BE2C (cell line): ENCODE data around the gene TBKBP1.

ENCODE experiments used
- DNase-seq: peaks from one replicate; pipeline ENCODE4 v3.0.0-alpha.2; 2020
- H3K27me3 ChIP-seq: fragments of 250-450 bp; sonication (Bioruptor Pico); 2 replicates; pipeline ENCODE4 v1.5.1; 2020; ENCODE audit warnings: mild to moderate bottlenecking
- H3K36me3 ChIP-seq: fragments of 250-450 bp; sonication (Bioruptor Pico); 2 replicates; pipeline ENCODE4 v1.5.1; 2020; ENCODE audit warnings: mild to moderate bottlenecking
- H3K4me1 ChIP-seq: fragments of 250-450 bp; sonication (Bioruptor Pico); 2 replicates; pipeline ENCODE4 v1.5.1; 2020
- H3K4me3 ChIP-seq: 2 replicates; pipeline ENCODE4 v1.5.1; 2011; ENCODE audit warnings: low read depth, low read length
- H3K9me3 ChIP-seq: fragments of 250-450 bp; sonication (Bioruptor Pico); 2 replicates; pipeline ENCODE4 v1.5.1; 2020
- TF ChIP-seq, protein P1 (sequence below): IDR thresholded peaks from 2 replicates; pipeline ENCODE4 v1.5.1; 2012; ENCODE audit warnings: mild to moderate bottlenecking, low read depth, low read length

Gene TBKBP1

DNA sequence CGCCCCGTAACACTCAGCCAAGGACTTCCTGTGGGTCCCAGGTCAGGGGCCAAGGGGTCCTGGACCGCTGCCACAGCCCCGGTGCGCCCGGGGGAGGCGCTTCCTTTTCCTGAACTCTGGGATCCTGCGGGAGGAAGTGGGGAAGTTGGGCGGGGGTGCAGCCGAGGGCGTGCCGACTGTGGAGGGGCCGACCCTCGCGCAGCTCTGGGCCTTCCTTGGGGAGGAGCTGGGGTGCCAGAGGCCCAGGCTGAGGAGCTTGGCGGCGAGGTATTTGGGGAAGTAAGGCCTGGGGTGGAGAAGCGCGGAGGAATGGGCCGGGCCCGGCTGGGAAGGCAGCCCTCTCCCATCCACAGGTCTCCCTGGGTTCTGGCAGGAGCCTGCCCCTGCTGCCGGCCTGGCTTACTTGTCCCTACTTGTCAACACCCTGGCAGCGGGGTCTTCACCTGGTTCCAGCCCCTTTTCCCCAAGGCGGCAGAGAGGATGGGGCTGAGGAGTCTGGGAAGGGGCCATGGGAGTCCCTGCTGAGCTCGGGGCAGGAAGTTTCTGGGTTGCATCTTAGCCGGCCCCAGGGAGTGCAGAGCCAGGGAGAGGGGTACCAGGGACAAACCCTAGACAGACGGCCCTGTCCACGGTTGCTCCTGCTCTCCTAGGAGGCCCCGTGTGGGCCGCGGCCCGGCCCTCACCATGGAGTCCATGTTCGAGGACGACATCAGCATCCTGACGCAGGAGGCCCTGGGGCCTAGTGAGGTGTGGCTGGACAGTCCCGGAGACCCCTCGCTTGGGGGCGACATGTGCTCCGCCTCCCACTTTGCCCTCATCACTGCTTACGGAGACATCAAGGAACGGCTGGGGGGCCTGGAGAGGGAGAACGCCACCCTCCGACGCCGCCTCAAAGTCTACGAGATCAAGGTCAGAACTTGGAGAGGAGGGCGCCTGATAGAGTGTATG, 1.7 kb downstream of the TBKBP1 start:
- Histone ChIP-seq H3K4me3 (peak overlapping the region; percentile 68), H3K4me1 (peaks cover 9% of the 10 kb centered on the region), H3K27me3 (no peaks in the 10 kb centered on the region), H3K36me3 (peaks cover 9% of the 10 kb centered on the region), H3K9me3 (no peaks in the 10 kb centered on the region)
- TF ChIP-seq, protein P1, sequence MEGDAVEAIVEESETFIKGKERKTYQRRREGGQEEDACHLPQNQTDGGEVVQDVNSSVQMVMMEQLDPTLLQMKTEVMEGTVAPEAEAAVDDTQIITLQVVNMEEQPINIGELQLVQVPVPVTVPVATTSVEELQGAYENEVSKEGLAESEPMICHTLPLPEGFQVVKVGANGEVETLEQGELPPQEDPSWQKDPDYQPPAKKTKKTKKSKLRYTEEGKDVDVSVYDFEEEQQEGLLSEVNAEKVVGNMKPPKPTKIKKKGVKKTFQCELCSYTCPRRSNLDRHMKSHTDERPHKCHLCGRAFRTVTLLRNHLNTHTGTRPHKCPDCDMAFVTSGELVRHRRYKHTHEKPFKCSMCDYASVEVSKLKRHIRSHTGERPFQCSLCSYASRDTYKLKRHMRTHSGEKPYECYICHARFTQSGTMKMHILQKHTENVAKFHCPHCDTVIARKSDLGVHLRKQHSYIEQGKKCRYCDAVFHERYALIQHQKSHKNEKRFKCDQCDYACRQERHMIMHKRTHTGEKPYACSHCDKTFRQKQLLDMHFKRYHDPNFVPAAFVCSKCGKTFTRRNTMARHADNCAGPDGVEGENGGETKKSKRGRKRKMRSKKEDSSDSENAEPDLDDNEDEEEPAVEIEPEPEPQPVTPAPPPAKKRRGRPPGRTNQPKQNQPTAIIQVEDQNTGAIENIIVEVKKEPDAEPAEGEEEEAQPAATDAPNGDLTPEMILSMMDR: no peak
- no peak for DNase-seq

DNA sequence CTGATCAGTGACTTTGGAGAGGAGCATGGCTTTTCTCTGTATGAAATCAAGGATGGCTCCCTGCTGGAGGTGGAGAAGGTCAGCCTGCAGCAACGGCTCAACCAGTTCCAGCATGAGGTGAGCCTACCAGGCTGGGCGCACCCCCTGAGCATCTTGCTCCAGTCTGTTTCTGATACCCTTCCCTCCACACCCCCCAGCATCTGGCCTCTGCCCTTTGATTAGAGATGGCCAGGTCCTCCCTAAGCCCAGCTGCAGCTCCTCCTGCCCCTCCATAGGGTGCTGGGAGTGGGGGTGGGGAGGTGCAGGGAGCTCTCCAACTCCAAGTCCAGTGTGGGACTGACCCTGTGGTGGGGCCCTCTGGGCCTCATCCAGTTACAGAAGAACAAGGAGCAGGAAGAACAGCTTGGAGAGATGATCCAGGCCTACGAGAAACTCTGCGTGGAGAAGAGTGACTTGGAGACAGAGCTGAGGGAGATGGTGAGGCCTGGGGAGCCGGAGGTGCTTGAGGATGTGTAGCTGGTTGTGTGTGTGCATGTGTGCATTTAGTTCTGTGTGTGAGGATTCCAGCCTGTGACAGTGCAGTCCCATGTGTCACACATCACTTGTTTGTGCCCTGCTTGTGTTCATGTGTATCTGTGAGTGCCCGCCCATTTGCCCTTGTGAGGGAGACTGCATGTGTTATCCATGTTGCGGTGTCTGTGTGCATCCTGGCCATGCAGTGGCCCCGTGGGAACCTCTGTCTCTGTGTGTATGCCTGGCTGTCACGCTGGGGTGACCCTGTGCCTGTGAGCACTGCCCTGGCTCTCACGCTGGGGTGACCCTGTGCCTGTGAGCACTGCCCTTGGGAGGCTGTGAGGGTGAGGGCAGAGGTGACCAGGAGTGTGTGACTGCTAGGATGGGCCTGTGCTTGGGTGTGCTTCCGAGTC, 3.0 kb downstream of the TBKBP1 start:
- Histone ChIP-seq H3K4me1 (peaks cover 18% of the 10 kb centered on the region), H3K27me3 (no peaks in the 10 kb centered on the region), H3K36me3 (peaks cover 9% of the 10 kb centered on the region), H3K9me3 (no peaks in the 10 kb centered on the region), H3K4me3 (no peak overlapping the region)
- TF ChIP-seq, protein P1: no peak
- no peak for DNase-seq

DNA sequence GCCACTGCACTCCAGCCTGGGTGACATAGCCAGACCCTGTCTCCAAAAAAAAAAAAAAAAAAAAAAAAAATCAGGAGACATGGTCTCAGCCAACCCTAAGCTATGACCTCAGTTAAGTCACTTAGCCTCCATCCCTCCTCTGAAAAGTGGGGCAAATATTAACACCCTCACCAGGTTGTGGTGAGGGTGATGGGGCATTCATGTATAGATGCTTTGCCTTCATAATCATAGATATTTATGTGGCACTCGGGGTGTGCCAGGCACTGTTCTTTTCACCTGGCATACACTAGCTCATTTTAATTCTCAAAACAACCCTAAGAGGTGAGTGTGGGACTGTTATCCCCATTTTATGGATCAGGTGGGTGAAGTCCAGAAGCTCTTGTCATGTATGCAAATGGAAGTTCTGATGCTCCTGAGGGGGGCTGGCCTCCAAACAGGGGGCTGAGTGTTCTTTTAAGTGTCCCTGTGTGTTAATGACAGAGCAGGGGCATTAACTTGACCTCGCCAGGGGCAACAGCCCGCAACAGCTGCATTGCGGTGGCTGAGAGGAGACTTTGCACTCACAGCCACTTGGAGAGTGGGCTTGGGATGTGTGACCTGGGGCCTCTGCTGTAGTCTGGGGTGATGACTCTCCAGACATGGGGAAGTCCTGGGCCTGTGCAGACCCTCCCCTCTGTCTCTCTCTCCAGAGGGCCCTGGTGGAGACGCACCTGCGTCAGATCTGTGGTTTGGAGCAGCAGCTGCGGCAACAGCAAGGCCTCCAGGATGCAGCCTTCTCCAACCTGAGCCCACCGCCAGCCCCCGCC, 4.1 kb downstream of the TBKBP1 start:
- Histone ChIP-seq H3K27me3 (no peaks in the 10 kb centered on the region), H3K9me3 (no peaks in the 10 kb centered on the region), H3K36me3 (peaks cover 9% of the 10 kb centered on the region), H3K4me3 (no peak overlapping the region), H3K4me1 (peaks cover 22% of the 10 kb centered on the region)
- no peak for DNase-seq
- TF ChIP-seq, protein P1: no peak

DNA sequence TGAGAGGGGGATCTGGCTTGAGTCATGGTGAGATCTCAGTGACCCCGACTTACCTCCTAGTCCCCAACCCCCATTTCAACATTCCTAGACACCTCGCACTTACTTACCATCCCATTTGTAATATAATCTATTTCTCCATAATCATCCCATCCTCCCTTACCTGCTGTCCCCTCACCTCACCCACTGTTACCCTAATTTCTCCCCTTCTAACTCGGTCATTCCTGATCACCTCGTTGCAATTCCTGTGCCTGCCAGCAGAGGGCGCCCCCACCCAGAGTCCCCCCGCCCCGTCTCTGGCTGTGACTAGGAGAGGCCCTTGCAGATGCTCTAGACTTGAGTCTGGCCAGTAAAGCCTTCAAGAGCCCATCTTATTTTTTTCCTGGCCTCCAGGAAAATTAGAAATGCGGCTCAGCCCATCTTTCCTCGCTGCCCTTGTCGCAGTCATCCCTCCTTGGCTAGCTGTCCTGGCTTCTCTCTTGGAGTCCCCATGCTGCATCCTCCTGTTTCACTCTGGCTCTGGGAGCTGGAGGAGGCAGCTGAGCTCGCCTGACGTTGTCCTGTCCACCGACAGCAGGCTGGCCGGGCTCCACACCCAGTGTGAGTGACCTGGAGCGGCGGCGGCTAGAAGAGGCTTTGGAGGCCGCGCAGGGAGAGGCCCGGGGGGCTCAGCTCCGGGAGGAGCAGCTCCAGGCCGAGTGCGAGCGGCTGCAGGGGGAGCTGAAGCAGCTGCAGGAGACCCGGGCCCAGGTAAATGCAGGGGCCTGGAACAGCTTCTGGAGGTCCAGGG, 5.0 kb downstream of the TBKBP1 start:
- peak; percentile 75 for DNase-seq
- H3K36me3 ChIP-seq: peaks cover 9% of the 10 kb centered on the region
- H3K27me3 ChIP-seq: no peaks in the 10 kb centered on the region
- H3K4me1 ChIP-seq: peaks cover 20% of the 10 kb centered on the region
- H3K4me3 ChIP-seq: no peak overlapping the region
- TF ChIP-seq, protein P1: peak; percentile 82
- H3K9me3 ChIP-seq: no peaks in the 10 kb centered on the region

DNA sequence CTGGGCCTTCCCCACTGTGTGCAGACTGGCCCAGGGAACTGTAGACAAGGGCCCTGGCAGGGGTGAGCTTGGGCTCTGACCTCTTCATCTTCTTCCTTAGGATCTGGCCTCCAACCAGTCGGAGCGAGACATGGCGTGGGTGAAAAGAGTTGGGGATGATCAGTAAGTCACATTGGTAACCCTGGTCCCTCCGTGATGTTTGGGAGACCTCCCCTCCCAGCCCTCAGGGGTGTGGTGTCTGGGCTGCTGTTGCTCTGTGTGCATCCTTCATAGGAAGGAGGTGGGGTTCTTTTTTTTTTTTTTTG, 5.5 kb downstream of the TBKBP1 start:
- Histone ChIP-seq H3K36me3 (peaks cover 9% of the 10 kb centered on the region), H3K4me1 (peaks cover 20% of the 10 kb centered on the region)
- no peak for DNase-seq

More for the DNA sequence above, 5.5 kb downstream of the TBKBP1 start:
- TF ChIP-seq, protein P1: no peak
- H3K27me3 ChIP-seq: no peaks in the 10 kb centered on the region
- H3K4me3 ChIP-seq: no peak overlapping the region
- H3K9me3 ChIP-seq: no peaks in the 10 kb centered on the region
